DOHH2 (cell line): ENCODE measurements around the gene TNFSF12.

ENCODE experiments used
- EZH2phosphoT487 ChIP-seq: fragments of 200-600 bp; sonication (generic); IDR thresholded peaks from 2 replicates; pipeline ENCODE4 v1.6.1; 2017; ENCODE audit warnings: borderline replicate concordance, mild to moderate bottlenecking, antibody characterized with exemption, low read length, moderate library complexity, mixed read lengths
- TF ChIP-seq, protein P1 (sequence below): fragments of 200-600 bp; sonication (generic); IDR thresholded peaks from one replicate; pipeline ENCODE4 v1.5.1; 2014; ENCODE audit warnings: antibody characterized with exemption, mild to moderate bottlenecking, low read depth, low read length; ENCODE audit not compliant: poor library complexity, severe bottlenecking

GRCh38 chr17:7530023-7530900 is 18.6 kb upstream of the TNFSF12 start:
- TF ChIP-seq, protein P1, sequence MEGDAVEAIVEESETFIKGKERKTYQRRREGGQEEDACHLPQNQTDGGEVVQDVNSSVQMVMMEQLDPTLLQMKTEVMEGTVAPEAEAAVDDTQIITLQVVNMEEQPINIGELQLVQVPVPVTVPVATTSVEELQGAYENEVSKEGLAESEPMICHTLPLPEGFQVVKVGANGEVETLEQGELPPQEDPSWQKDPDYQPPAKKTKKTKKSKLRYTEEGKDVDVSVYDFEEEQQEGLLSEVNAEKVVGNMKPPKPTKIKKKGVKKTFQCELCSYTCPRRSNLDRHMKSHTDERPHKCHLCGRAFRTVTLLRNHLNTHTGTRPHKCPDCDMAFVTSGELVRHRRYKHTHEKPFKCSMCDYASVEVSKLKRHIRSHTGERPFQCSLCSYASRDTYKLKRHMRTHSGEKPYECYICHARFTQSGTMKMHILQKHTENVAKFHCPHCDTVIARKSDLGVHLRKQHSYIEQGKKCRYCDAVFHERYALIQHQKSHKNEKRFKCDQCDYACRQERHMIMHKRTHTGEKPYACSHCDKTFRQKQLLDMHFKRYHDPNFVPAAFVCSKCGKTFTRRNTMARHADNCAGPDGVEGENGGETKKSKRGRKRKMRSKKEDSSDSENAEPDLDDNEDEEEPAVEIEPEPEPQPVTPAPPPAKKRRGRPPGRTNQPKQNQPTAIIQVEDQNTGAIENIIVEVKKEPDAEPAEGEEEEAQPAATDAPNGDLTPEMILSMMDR = no peak
- no peak for TF ChIP-seq EZH2phosphoT487
